Osteoblast (primary cell): Measurements from ENCODE around the gene MR1. TPM values are rescaled to one million over a fixed set of nuclear protein-coding genes. Genes with fewer than 3 reads are reported as not detected.
"Not testable (repeated sequence)": the region's sequence is repeated elsewhere in the genome, so short reads cannot be mapped to it uniquely, and the experiment has no call there.

Experiments
- DNase-seq: peaks from one replicate; pipeline ENCODE4 v3.0.0; 2011; ENCODE audit warnings: low spot score, mixed read lengths; ENCODE audit not compliant: insufficient read length; ENCODE audit errors: missing footprints
- H2AFZ ChIP-seq: 2 replicates; pipeline ENCODE4 v1.6.0; 2011; ENCODE audit warnings: mild to moderate bottlenecking, low read length
- H3K27ac ChIP-seq: 2 replicates; pipeline ENCODE4 v1.5.1; 2011; ENCODE audit warnings: mild to moderate bottlenecking, low read depth, low read length, moderate library complexity
- H3K27me3 ChIP-seq: 2 replicates; pipeline ENCODE4 v1.6.0; 2012; ENCODE audit warnings: mild to moderate bottlenecking, control low read depth, inconsistent platforms, low read length, moderate library complexity; ENCODE audit not compliant: insufficient read depth
- H3K36me3 ChIP-seq: 2 replicates; pipeline ENCODE4 v1.5.1; 2011; ENCODE audit warnings: mild to moderate bottlenecking, low read length, control low read depth, moderate library complexity; ENCODE audit not compliant: insufficient read depth
- H3K4me1 ChIP-seq: 2 replicates; pipeline ENCODE4 v1.5.1; 2011; ENCODE audit warnings: mild to moderate bottlenecking, low read length, control low read depth, moderate library complexity; ENCODE audit not compliant: insufficient read depth
- H3K4me2 ChIP-seq: 2 replicates; pipeline ENCODE4 v1.6.0; 2011; ENCODE audit warnings: mild to moderate bottlenecking, low read length; ENCODE audit not compliant: insufficient read depth
- H3K4me3 ChIP-seq: fragments of 200-600 bp; sonication (generic); 3 replicates; pipeline ENCODE4 v1.5.1; 2012; ENCODE audit warnings: mild to moderate bottlenecking, low read length, inconsistent platforms; ENCODE audit not compliant: insufficient read depth
- H3K79me2 ChIP-seq: 2 replicates; pipeline ENCODE4 v1.6.0; 2012; ENCODE audit warnings: mild to moderate bottlenecking, low read length, control low read depth, inconsistent platforms; ENCODE audit not compliant: insufficient read depth
- H3K9me3 ChIP-seq: 2 replicates; pipeline ENCODE4 v1.5.1; 2011; ENCODE audit warnings: low read depth, low read length, control low read depth
- H4K20me1 ChIP-seq: 2 replicates; pipeline ENCODE4 v1.6.0; 2012; ENCODE audit warnings: mild to moderate bottlenecking, low read length, control low read depth; ENCODE audit not compliant: insufficient read depth
- CTCF ChIP-seq: IDR thresholded peaks from 2 replicates; pipeline ENCODE4 v1.5.1; 2011; ENCODE audit warnings: mild to moderate bottlenecking, low read depth, low read length, moderate library complexity; ENCODE audit errors: extremely low read depth
- total RNA-seq: library from RNA; depleted of rRNA; stranded (reverse); fragments of >200 nt; gene quantifications from 2 replicates; pipeline ENCODE4 v1.2.3, GENCODE V29; 2012

The MR1 gene
- total RNA-seq, 1 donor = 29.3 TPM

GRCh38 chr1:181033128-181033798 is 520 bp upstream of the MR1 start:
- no peak for TF ChIP-seq CTCF

GRCh38 chr1:181035210-181035609 is 1.4 kb downstream of the MR1 start:
- H3K4me3 ChIP-seq, DNase-seq, H3K36me3 ChIP-seq, H3K27ac ChIP-seq, H4K20me1 ChIP-seq, H3K4me2 ChIP-seq, H2AFZ ChIP-seq, H3K27me3 ChIP-seq, H3K9me3 ChIP-seq: not testable (repeated sequence)
- H3K4me1 ChIP-seq = peaks cover 12% of the 10 kb centered on the region
- H3K79me2 ChIP-seq = peaks cover 19% of the 10 kb centered on the region

More at GRCh38 chr1:181033128-181033798, 520 bp upstream of the MR1 start:
- Histone ChIP-seq H4K20me1 (no peaks in the 10 kb centered on the region), H3K4me1 (peaks cover 13% of the 10 kb centered on the region), H3K27ac (peak overlapping the region; percentile 87), H3K4me3 (peak overlapping the region; percentile 76), H3K36me3 (no peaks in the 10 kb centered on the region), H3K27me3 (no peaks in the 10 kb centered on the region), H2AFZ (peak overlapping the region; percentile 94), H3K79me2 (peaks cover 16% of the 10 kb centered on the region), H3K9me3 (no peaks in the 10 kb centered on the region), H3K4me2 (peak overlapping the region; percentile 76)
- DNase-seq = no peak

- no peak overlapping the region for H2AFZ ChIP-seq
- peaks cover 5% of the 10 kb centered on the region for H3K36me3 ChIP-seq
- no peaks in the 10 kb centered on the region for H4K20me1 ChIP-seq
- no peaks in the 10 kb centered on the region for H3K27me3 ChIP-seq
- H3K4me1 ChIP-seq = peaks cover 15% of the 10 kb centered on the region
- no peaks in the 10 kb centered on the region for H3K9me3 ChIP-seq
- no peak for TF ChIP-seq CTCF
- no peak overlapping the region for H3K4me3 ChIP-seq
- peaks cover 19% of the 10 kb centered on the region for H3K79me2 ChIP-seq
- H3K4me2 ChIP-seq = no peak overlapping the region
- no peak overlapping the region for H3K27ac ChIP-seq
- DNase-seq = no peak
These were observed 2.5 kb downstream of the MR1 start for GRCh38 chr1:181036107-181036836.

GRCh38 chr1:181037386-181037785 is 3.6 kb downstream of the MR1 start:
- peaks cover 19% of the 10 kb centered on the region for H3K4me1 ChIP-seq
- no peaks in the 10 kb centered on the region for H3K27me3 ChIP-seq
- no peak overlapping the region for H3K27ac ChIP-seq
- H3K9me3 ChIP-seq = no peaks in the 10 kb centered on the region
- H3K79me2 ChIP-seq = peaks cover 19% of the 10 kb centered on the region
- H4K20me1 ChIP-seq = no peaks in the 10 kb centered on the region
- H3K4me3 ChIP-seq = no peak overlapping the region
- H3K4me2 ChIP-seq = no peak overlapping the region
- DNase-seq = no peak
- no peak overlapping the region for H2AFZ ChIP-seq
- TF ChIP-seq CTCF = no peak
- H3K36me3 ChIP-seq = peaks cover 5% of the 10 kb centered on the region
